ENCODE measurements around the gene TLX1.

- TF ChIP-seq, protein P1, sequence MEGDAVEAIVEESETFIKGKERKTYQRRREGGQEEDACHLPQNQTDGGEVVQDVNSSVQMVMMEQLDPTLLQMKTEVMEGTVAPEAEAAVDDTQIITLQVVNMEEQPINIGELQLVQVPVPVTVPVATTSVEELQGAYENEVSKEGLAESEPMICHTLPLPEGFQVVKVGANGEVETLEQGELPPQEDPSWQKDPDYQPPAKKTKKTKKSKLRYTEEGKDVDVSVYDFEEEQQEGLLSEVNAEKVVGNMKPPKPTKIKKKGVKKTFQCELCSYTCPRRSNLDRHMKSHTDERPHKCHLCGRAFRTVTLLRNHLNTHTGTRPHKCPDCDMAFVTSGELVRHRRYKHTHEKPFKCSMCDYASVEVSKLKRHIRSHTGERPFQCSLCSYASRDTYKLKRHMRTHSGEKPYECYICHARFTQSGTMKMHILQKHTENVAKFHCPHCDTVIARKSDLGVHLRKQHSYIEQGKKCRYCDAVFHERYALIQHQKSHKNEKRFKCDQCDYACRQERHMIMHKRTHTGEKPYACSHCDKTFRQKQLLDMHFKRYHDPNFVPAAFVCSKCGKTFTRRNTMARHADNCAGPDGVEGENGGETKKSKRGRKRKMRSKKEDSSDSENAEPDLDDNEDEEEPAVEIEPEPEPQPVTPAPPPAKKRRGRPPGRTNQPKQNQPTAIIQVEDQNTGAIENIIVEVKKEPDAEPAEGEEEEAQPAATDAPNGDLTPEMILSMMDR (optimal IDR thresholded peaks at IDR 0.05 in 1 of 3, IDR thresholded peaks at IDR 0.05 in 1 of 3, conservative IDR thresholded peaks at IDR 0.05 in 1 of 3; ENCODE audit: extremely low read depth in 1 of 3, insufficient read depth in 2 of 3, low read length in 3 of 3), result no peak
- peak; percentile 67 for TF ChIP-seq EZH2 (IDR thresholded peaks at IDR 0.05; ENCODE audit: low read length)
These were observed 11.6 kb downstream of the TLX1 start for GRCh38 chr10:101142533-101143344.

All from keratinocyte (primary cell).